GM12878 (cell line): Measurements from ENCODE around the gene MCC. TPM values are rescaled to one million over a fixed set of nuclear protein-coding genes. Genes with fewer than 3 reads are reported as not detected.

Source experiments
- BMI1 ChIP-seq: fragments of 450-650 bp; IDR thresholded peaks from 2 replicates; pipeline ENCODE4 v1.6.1; 2016; ENCODE audit warnings: mild to moderate bottlenecking, moderate library complexity, borderline replicate concordance
- CBFB ChIP-seq: IDR thresholded peaks from 2 replicates; pipeline ENCODE4 v1.6.1; 2016; ENCODE audit warnings: antibody characterized with exemption, low read depth
- CBX5 ChIP-seq: sonication (generic); IDR thresholded peaks from 2 replicates; pipeline ENCODE4 v1.6.1; 2016; ENCODE audit warnings: low read depth, moderate library complexity, mild to moderate bottlenecking, inconsistent platforms
- DPF2 ChIP-seq: fragments of 450-650 bp; IDR thresholded peaks from 2 replicates; pipeline ENCODE4 v1.6.1; 2017; ENCODE audit warnings: mild to moderate bottlenecking
- HDGF ChIP-seq: fragments of 450-650 bp; IDR thresholded peaks from 2 replicates; pipeline ENCODE4 v1.6.1; 2016; ENCODE audit warnings: antibody characterized with exemption
- IKZF1 ChIP-seq: fragments of 450-650 bp; conservative IDR thresholded peaks from 2 replicates; pipeline ENCODE4 v1.6.1; 2017; ENCODE audit warnings: antibody characterized with exemption, mild to moderate bottlenecking
- KAT2A ChIP-seq: conservative IDR thresholded peaks from 2 replicates; pipeline ENCODE4 v1.6.1; 2011; ENCODE audit warnings: low read depth, low read length; ENCODE audit not compliant: control insufficient read depth
- MTA2 ChIP-seq: fragments of 450-650 bp; IDR thresholded peaks from 2 replicates; pipeline ENCODE4 v1.6.1; 2016; ENCODE audit warnings: low read depth, mild to moderate bottlenecking, moderate library complexity
- MXI1 ChIP-seq: fragments of 150-350 bp; IDR thresholded peaks from 2 replicates; pipeline ENCODE4 v1.6.1; 2011; ENCODE audit warnings: low read depth, mild to moderate bottlenecking, inconsistent platforms, low read length, improper control_type of control experiment
- MYC ChIP-seq: IDR thresholded peaks from 2 replicates; pipeline ENCODE4 v1.6.1; 2011; ENCODE audit warnings: mild to moderate bottlenecking, low read length, moderate library complexity, inconsistent platforms; ENCODE audit not compliant: insufficient read depth, insufficient replicate concordance, insufficient read length, severe bottlenecking
- NRF1 ChIP-seq: conservative IDR thresholded peaks from 2 replicates; pipeline ENCODE4 v1.6.1; 2011; ENCODE audit warnings: mild to moderate bottlenecking, low read depth, low read length, improper control_type of control experiment
- PAX5 ChIP-seq: IDR thresholded peaks from 2 replicates; pipeline ENCODE4 v1.6.1; 2011; ENCODE audit warnings: low read depth, low read length, borderline replicate concordance
- POLR2AphosphoS5 ChIP-seq: IDR thresholded peaks from 2 replicates; pipeline ENCODE4 v1.6.1; 2011; ENCODE audit warnings: mild to moderate bottlenecking, low read length, inconsistent platforms
- SMAD1 ChIP-seq: fragments of 450-650 bp; IDR thresholded peaks from 2 replicates; pipeline ENCODE4 v1.6.1; 2018; ENCODE audit warnings: mild to moderate bottlenecking, low read depth; ENCODE audit not compliant: partially characterized antibody
- SP1 ChIP-seq: IDR thresholded peaks from one replicate; pipeline ENCODE4 v1.6.1; 2011; ENCODE audit warnings: low read depth, low read length
- SPI1 ChIP-seq: IDR thresholded peaks from 2 replicates; pipeline ENCODE4 v1.6.1; 2011; ENCODE audit warnings: low read depth, mild to moderate bottlenecking, low read length, moderate library complexity, borderline replicate concordance; ENCODE audit not compliant: insufficient read depth
- STAT1 ChIP-seq: fragments of 450-650 bp; conservative IDR thresholded peaks from 2 replicates; pipeline ENCODE4 v1.6.1; 2014; ENCODE audit warnings: antibody characterized with exemption, mild to moderate bottlenecking
- TCF7 ChIP-seq: IDR thresholded peaks from 2 replicates; pipeline ENCODE4 v1.6.1; 2014; ENCODE audit warnings: antibody characterized with exemption, borderline replicate concordance
- ZZZ3 ChIP-seq: IDR thresholded peaks from 2 replicates; pipeline ENCODE4 v1.6.1; 2011; ENCODE audit warnings: low read depth; ENCODE audit not compliant: control insufficient read depth, insufficient read length
- polyA plus RNA-seq, 11 experiments: library from polyadenylated mRNA; depleted of rRNA in 4 of 11; unstranded in 6 of 11; stranded (reverse) in 5 of 11; fragments of >200 nt; fragmentation: Nextera tagmentation in 4 of 11; fragmentation: Illumina TruSeq in 1 of 11; extraction: Ambion mirVana in 4 of 11; extraction: Trizol in 1 of 11; gene quantifications; 1 replicate in 1 of 11; 2 replicates in 10 of 11; pipeline versions ENCODE4 v1.2.1 to v1.2.3, GENCODE V29; 2011 to 2016; ENCODE audit warnings: inconsistent platforms in 2 of 11, missing spikeins in 2 of 11, low read depth in 1 of 11
- total RNA-seq, 4 experiments: library from RNA; depleted of rRNA in 3 of 4; stranded (reverse); fragments of >200 nt in 3 of 4; fragmentation: Illumina TruSeq in 1 of 4; extraction: Trizol in 1 of 4; gene quantifications; 2 replicates each; pipeline versions ENCODE4 v1.2.1 to v1.2.3, GENCODE V29; 2013 to 2021
- TF ChIP-seq, protein P1 (sequence below): fragments of 450-650 bp; formaldehyde crosslinking; IDR thresholded peaks from 2 replicates; pipeline ENCODE4 v1.4.0; 2022; ENCODE audit warnings: mild to moderate bottlenecking, moderate library complexity
- TF ChIP-seq, protein P2 (sequence below): IDR thresholded peaks from 2 replicates; pipeline ENCODE4 v1.6.1; 2011; ENCODE audit warnings: borderline replicate concordance, low read depth, mild to moderate bottlenecking, moderate library complexity, mixed read lengths, low read length; ENCODE audit not compliant: insufficient read depth; ENCODE audit errors: extremely low read length
- TF ChIP-seq, protein P3 (sequence below): IDR thresholded peaks from 2 replicates; pipeline ENCODE4 v1.6.1; 2011; ENCODE audit warnings: mild to moderate bottlenecking, low read depth, low read length, moderate library complexity; ENCODE audit not compliant: insufficient replicate concordance

The MCC gene
- total and polyA plus RNA-seq, 10 of the 15 experiments (the other 5 are each of a cell fraction or from before 2014, with no cell fraction given) = 0.03 to 0.86 (median 0.16) TPM

DNA sequence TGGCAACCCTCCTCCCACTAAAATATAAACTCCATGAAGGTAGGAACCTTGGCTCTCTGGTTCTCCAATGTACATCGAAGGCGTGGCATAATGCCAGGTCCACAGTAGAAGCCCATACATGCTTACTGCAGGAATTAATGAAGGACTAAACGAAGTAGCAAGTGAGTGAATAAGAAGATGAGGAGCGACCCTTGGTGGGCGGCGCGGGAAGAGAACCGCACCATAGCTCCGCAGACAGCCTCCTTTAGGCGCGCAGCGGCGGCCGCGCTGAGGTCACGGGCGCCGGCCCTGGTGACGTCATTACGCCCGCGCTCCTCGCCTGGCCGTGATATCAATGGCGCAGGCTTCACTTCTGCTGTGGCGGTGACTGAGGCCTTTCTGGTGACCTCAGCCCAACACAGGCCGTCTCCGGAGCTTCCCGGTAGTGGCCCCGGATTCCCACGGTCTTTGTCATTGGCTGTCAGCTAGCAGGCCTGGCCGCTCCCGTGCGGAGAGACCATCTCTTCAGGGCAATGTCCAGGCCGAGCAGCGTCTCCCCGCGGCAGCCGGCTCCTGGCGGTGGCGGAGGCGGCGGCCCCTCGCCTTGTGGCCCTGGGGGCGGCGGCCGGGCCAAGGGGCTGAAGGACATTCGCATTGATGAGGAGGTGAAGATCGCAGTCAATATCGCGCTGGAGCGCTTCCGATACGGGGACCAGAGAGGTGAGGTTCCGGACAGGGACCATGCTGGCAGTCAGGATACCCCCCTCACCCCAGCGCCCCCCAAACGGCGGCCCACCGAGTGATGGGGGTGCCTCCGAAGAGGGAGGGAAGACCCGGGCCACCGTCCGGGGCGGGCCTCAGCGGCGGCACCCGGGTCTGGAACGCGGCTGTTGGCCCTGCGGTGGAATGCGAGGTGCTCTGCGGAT is 25.4 kb upstream of the MCC start, which contains the start of gene YTHDC2 (continued):
- TF ChIP-seq PAX5 (peak; percentile 75; the same call in 1 of the 2 replicates), KAT2A (no peak), ZZZ3 (no peak), MXI1 (no peak), STAT1 (0 out of 2 replicates have a peak, but pooled peaks have one; percentile 47), SMAD1 (no peak), MYC (no peak), DPF2 (peak; percentile 87), SP1 (no peak), HDGF (no peak), POLR2AphosphoS5 (peak; percentile 90), TCF7 (no peak), SPI1 (peak; percentile 28; the same call in 1 of the 2 replicates), IKZF1 (peak; percentile 68; the same call in 1 of the 2 replicates), MTA2 (no peak; the same call in 1 of the 2 replicates), CBFB (no peak), NRF1 (no peak), CBX5 (no peak), BMI1 (no peak)
- TF ChIP-seq, protein P1, sequence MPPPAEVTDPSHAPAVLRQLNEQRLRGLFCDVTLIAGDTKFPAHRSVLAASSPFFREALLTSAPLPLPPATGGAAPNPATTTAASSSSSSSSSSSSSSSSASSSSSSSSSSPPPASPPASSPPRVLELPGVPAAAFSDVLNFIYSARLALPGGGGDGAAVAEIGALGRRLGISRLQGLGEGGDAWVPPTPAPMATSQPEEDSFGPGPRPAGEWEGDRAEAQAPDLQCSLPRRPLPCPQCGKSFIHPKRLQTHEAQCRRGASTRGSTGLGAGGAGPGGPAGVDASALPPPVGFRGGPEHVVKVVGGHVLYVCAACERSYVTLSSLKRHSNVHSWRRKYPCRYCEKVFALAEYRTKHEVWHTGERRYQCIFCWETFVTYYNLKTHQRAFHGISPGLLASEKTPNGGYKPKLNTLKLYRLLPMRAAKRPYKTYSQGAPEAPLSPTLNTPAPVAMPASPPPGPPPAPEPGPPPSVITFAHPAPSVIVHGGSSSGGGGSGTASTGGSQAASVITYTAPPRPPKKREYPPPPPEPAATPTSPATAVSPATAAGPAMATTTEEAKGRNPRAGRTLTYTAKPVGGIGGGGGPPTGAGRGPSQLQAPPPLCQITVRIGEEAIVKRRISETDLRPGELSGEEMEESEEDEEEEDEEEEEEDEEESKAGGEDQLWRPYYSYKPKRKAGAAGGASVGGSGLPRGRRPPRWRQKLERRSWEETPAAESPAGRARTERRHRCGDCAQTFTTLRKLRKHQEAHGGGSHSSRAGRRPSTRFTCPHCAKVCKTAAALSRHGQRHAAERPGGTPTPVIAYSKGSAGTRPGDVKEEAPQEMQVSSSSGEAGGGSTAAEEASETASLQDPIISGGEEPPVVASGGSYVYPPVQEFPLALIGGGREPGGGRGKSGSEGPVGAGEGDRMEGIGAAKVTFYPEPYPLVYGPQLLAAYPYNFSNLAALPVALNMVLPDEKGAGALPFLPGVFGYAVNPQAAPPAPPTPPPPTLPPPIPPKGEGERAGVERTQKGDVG = no peak
- TF ChIP-seq, protein P2, sequence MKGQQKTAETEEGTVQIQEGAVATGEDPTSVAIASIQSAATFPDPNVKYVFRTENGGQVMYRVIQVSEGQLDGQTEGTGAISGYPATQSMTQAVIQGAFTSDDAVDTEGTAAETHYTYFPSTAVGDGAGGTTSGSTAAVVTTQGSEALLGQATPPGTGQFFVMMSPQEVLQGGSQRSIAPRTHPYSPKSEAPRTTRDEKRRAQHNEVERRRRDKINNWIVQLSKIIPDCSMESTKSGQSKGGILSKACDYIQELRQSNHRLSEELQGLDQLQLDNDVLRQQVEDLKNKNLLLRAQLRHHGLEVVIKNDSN = peak; percentile 47
- TF ChIP-seq, protein P3, sequence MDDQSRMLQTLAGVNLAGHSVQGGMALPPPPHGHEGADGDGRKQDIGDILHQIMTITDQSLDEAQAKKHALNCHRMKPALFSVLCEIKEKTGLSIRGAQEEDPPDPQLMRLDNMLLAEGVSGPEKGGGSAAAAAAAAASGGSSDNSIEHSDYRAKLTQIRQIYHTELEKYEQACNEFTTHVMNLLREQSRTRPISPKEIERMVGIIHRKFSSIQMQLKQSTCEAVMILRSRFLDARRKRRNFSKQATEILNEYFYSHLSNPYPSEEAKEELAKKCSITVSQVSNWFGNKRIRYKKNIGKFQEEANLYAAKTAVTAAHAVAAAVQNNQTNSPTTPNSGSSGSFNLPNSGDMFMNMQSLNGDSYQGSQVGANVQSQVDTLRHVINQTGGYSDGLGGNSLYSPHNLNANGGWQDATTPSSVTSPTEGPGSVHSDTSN = no peak
